C1 segment of cervical spinal cord (tissue), 14 donors: ENCODE measurements around the gene TBCD.
A peak's percentile ranks its signal among the peaks of the same experiment; 100 is the strongest.

Experiments
- DNase-seq, 14 donors: peaks; one replicate each; lab custom pipeline; 2025; lab: John Stamatoyannopoulos, UW

Gene TBCD

DNA sequence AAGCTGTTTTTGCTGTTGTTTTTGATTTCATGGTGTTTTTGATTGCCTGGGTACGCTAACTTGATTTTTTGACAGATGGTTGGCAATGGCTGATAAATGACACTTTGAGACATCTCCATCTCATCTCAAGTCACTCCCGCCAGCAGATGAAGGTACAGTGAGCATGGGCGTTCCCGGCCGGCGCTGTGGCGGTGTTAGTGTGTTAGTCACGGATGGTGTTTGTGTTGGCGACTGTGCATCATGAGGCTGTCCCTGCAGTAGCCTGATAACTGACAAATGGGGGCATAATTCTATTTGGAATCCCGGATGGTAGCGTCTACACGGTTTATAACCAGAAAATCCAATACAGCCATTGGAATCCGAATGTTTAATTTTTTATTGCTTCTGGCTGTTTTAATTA, 169.6 kb downstream of the TBCD start:
- no peak for DNase-seq

DNA sequence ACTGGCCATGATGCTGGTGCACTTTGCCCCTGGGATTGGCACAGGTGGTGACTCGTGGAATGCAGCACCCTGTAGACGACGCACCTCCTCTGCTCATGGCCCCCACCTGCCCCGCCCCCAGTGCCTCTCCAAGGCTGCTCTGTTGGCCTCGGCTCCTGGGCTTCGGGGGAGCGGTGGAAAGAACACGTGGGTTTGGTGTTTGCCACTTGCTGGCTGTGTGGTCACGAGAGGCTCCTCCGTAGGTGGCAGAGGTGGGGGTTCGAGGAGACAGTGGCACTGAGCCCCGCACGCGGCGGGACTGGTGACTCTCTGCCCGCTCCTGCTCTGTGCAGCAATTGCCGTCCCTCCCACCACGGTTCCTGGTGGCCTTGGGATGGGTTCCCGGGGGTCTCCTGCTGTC, 170.8 kb downstream of the TBCD start:
- DNase-seq = no peak

DNA sequence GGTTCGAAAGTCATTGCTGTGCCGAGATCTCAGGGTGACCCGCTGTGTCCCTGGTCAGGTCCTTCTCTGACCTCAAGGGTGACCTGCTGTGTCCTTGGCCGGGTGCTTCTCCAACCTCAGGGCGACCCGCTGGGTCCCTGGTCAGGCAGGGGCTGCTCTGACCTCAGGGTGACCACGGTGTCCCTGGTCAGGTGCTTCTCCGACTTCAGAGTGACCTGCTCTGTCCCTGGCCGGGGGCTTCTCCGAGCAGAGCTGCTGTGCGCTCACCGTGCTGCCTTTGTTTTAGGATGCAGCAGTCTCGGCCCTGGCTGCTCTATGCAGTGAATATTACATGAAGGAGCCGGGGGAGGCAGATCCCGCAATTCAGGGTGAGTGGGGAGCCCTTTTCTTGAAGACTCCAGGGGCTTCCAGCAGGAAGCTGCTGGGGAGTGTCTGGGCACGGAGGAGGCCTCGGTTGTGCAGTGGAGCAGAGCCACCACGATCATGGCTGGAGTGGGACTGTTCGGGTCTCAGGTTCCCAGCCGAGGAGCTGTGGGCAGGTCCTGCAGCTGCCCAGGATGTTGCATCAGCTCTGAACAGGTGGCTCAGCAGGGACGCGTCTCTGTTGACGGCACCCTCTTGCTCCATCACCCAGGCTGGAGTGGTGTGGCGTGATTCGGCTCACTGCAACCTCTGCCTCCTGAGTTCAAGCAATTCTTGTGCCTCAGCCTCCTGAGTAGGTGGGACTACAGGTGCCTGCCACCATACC, 171.7 kb downstream of the TBCD start:
- no peak for DNase-seq

DNA sequence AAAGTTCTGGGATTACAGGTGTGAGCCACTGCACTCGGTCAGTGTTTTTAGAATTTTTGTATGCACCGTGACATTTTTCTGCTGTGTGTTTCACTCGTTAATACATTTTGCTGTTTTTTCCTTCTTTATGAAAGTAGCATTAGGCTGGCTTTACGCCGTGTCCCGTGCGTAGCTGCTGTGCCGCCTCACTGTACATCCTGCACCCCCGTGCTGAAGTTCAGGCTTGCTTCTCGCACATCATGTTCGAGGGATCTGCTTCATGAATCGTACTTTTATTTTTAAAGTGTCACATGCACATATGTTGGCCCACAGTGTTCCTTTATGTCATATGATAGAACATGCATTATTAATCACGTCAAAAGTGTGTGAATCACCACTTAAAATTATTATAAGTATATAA, 172.3 kb downstream of the TBCD start:
- no peak for DNase-seq

DNA sequence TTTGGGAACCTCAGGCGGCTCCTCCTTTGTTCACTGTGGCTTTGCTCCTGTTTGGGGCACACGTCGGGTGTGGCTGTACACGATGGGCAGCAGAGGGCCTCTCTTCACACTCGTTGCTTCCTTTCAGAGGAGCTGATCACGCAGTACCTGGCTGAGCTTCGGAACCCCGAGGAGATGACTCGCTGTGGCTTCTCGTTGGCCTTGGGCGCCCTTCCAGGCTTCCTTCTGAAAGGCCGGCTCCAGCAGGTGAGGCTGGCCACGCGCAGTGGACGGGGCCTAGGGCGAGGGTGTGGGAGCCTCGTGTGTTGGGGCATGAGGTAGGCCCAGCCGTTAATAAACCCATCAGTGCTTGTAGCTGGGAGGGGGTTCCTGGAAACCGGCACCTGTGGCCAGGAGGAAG, 172.9 kb downstream of the TBCD start:
- no peak for DNase-seq

DNA sequence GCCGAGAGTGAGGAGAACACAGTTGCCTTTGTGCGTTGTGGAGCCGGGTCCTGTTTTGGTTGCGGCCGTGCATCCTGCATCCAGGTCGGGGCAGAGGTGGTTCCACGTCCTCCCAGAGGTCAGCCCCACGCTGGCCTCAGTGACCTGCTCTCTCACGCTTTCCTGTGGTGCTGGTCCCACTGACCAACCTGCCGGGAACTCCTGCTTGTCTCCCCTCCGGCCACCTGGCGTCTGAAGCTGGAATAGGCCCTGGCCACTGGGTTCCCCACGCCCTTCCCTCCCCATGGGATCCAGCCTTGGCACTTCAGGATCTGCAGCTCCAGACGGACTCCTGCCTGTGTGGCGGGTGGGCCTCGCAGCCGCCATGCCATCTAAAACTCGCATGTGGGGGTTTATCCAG, 173.5 kb downstream of the TBCD start:
- no peak for DNase-seq

DNA sequence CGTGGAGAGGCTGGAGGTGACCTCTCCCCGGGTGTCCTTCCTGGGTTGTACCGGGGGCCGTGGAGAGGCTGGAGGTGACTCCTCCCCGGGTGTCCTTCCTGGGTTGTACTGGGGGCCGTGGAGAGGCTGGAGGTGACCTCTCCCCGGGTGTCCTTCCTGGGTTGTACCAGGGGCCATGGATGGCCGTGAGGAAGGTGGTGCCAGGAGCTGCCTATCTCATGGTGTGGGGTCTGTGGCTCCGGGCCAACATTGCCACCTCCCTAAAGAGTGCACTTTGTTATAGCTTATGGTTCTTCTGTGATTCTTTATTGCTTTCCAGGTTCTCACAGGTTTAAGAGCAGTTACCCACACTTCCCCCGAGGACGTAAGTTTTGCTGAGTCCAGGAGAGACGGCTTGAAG, 174.2 kb downstream of the TBCD start:
- no peak for DNase-seq

DNA sequence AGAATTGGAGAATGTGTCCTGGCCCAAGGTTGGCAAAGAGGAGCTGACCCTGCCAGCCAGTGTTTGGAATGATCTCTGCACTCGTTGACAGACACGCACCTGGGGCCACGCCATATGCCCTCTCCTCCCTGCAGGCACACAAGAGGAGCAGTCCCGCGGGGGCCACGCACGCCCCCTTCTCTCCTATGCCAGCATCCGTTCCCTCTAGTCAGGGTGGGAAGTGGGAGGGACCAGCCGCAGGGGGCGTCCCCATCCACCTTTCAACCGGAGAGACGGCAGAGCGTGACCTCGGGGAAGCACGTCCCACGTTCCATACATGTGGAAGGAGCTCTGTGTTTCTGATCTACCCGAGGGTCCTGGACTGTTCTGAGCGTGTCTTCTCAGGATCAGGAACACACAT, 174.9 kb downstream of the TBCD start:
- DNase-seq = no peak

DNA sequence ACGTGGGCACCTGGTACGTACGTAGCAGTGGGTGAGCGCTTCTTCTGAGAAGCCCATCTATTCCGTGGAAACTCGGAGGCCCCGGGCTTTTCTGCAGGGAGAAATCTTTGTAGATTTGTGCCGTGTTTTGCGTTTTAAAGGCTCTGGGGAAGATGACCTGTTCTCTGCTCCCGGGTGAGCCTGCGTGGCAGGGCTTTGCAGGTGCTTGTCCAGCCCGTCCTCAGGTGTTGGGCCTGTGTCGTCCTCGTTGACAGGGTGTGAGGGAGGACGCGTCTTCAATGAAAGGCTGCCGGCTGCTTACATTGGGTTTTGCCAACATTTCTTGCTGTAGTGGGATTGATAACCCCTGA, 175.4 kb downstream of the TBCD start:
- no peak for DNase-seq

DNA sequence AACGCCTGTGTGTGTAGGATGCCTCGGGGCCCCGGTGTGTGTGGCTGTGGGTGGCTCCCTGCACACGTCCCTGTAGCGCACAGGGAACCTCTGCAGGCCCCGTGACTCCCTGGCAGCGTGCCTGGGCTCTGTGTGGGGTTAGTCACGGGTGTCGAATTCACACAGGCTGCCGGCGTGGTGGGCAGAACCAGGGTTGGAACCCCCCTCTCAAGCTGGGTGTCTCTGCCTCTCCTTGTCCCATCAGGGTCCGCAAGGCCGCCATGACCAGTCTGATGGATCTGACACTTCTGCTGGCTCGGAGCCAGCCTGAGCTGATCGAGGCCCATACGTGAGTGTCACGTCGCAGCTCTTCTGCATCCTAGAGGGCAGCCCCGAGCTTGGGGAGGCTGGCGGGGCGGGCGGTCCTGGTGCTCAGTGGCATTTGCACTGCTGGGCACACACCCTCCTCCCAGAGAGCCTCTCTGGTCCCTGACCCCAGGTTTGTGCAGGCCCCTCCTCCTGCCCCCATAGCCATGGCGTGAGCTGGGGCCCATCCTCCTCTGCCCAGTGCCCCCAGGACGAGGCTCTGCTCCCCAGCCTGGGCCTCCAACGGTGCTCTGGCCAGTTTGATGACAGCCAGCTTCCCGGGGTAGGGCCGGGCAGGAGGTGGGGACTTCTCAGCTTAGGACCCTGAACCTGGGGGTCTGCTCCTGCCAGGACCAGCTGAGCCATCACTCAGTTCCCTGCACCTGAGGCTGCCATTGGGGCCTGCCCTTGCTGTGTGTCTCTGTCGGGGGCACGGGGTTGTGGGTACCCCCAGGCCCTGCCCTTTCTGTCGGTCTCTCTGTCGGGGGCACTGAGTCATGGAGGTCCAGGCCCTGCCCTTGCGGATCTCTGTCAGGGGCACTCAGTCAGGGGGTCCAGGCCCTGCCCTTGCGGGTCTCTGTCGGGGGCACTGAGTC, 176.1 kb downstream of the TBCD start:
- no peak for DNase-seq

DNA sequence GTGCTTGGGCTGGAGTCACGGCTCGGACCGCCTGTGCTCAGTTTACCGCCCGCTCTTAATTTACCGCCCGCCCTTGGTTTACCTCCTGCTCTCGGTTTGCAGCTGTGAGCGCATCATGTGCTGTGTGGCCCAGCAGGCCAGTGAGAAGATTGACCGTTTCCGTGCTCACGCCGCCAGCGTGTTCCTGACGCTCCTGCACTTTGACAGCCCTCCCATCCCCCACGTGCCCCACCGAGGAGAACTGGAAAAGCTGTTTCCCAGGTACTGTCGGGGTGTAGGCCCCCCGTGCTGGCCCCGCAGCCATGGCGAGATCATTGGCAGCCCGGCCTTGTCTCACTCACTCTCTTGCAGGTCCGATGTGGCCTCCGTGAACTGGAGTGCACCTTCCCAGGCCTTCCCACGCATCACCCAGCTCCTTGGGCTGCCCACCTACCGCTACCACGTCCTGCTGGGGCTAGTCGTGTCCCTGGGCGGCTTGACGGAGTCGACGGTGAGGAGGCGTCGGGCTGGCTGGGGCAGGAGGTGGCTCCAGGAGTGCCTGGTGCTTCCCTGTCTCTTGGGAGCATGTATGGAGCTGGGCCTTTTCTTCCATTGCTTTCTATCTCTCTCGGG, 177.3 kb downstream of the TBCD start:
- DNase-seq = no peak

DNA sequence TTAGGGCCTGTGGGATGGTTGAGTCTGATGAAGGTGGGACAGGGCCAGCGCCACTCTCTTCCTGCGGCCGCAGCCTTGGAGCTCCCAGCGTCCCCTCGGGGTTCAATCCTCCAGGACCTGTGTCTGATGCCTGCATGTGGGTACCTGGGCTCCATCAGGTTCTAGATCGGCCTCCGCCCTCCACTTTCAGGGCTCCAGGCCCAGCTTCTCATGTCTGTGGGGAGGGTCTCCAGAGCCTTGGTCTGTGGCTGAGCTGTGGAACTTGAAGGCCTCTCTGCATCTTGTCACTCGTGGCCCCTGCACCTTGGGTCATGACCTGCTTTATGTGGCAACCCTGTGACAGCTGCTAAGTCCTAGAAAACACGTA, 177.8 kb downstream of the TBCD start:
- no peak for DNase-seq

DNA sequence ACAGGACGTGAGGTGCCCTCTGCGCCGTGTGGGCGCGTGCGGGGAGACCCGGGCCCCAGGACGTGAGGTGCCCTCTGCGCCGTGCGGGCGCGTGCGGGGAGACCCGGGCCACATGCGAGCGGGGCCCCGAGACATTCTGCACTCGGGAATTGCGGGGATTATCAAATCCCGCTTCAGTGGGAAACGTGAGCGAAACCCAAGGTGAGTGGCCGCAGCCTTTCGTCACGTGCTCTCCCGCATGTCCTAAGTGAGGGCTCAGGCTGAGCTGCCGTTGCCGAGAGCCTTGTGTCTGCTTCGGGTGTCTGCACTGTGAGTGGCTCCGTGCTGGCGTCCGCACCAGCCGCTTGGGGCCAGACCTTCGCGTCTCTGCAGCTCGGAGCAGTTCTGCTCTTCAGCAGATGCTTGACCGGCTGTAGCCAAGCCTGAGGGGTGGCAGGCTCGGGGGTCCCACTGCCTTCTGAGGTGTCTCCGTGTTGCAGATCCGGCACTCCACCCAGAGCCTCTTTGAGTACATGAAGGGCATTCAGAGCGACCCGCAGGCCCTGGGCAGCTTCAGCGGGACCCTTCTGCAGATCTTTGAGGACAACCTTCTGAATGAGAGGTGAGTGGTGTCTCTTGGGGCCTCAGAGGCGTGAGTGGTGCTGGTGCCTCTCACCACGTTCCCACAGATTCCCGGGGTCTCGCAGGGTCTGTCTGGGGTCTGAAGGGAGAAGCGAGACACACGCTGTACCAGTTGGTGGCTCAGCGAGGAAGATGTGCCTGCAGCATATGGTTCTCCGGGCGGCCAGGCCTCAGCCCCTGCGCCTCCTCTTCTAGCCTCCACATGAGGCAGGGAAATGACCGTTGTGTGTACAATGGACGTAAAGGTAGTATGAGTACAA, 178.4 kb downstream of the TBCD start:
- no peak for DNase-seq

DNA sequence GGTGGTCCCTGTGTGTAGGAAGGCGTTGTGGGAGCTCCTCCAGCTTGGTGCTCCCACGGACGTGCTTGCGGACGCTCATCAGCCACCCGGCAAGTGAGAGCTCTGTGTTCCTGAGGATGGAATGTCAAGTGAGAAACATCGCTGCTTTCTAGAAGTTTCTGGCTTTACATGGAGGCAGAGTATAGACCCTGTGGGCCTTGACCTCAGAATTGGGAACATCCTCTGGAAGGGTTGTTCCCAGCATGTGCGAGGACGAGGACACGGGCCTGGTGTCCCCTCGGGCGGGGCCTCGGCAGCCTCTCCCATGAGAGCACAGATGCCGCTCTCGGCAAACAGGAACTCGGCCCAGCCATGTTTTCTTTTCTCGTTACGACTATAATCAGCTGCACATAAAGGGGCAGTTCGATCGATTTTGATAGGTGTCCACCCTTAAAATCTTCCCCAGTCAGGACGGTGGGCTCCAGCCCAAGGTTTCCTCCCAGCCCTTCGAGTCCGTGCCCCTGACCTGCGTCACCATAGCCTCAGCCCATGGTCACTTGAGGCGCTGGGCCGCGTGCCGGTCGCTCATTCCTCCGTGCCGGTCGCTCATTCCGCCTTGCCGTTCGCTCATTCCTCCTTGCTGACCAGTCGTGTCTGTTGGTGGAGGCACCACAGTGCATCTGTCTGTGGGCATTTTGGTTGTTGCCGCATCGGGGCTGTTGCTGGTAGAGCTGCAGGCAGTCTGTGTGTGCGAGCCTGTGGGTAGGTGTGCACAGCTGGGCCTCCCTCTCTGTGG, 179.2 kb downstream of the TBCD start:
- no peak for DNase-seq

DNA sequence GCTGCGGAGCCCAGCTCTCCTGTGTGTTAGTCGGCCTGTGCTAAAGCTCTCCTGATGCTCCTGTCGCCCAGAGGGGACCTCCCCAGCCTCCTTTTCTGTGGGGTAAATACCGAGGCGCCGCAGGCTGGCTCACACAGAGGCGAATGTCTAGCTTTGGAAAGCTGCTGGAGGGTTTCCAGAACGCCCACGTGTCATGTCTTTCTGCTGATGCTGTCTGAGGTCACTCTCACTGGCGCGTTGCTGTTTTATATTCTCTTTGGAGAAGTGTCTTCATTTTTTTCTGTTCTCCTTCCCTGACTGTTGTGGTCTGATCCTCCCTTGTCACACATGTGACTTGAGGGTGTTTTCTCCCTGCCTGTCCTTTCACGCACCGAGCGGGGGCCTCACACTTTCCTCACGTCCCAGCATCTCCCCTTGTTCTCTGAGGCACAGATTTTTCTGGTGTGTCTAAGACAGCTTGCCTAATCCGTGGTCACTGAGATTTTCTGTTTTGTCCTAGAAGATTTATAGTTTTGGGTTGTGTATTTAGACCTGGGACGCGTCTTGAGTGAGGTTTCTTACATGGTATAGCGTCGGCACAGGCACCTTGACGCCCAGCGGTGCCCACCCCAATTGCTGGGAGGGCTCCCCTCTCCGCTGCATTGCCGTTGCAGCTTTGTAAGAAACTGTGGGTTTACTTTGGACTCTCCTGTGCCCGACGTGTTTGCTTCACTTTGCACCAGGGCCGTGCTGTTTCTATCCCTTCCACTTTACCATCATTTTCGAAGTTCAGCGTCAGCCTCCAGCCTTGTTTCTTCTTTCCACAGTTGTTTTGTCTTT, 180.0 kb downstream of the TBCD start:
- peak in 7 of 14 donors; percentile 9 to 39 (median 16) for DNase-seq

DNA sequence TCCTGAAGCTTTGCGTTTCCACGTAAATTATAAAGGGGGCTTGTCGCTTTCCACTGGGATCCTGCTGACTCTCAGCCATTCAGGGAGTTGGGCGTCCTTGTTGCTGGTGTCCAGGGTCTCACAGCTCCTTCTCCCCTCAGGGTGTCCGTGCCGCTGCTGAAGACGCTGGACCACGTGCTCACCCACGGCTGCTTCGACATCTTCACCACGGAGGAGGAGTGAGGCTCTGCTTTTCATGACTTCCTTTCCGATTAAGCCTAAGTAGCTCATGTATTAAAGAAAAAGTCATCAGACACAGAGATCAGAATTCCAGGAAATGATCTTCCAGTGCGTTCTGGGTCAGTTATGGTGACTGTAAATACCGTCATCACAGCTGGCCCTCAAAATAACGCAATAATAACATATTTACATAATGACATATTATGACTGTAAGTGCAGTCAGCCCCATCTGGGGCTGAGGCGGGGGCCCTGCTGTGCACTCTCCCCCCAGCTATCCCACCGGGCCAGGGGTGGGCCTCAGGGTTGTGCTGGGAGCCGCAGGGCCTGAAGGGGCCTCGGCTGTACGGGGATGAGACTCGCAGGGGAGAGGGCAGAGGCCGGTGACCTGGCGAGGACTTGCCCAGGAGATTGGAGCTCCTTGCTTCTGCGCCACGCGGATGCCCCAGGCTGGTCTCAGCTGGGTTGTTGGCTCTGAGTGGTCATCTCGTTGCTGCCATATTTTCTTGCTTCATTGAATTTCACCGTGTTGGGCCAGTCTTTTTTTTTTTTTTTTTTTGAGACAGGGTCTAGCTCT, 180.8 kb downstream of the TBCD start:
- DNase-seq = no peak

DNA sequence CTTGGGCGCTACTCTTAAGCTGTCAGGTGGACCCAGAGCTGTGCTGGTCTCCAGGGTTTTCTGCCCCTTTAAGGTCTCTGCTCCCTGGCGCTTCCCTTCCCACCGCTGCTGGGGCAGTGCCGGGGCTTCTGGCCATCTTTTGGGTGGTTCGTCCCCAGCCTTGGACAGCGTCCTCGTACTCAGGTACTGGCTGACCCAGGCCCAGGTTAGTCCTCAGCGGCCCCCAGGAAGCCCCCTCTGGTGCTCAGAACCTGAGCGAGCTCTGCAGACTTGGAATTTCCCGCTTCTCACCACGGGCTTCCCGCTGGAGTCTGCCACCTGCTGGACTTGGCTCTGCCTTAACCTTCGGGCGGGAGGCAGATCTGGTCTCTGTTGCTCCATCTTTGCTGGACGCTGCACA, 182.0 kb downstream of the TBCD start:
- DNase-seq = peak in 1 of 14 donors; percentile 31

DNA sequence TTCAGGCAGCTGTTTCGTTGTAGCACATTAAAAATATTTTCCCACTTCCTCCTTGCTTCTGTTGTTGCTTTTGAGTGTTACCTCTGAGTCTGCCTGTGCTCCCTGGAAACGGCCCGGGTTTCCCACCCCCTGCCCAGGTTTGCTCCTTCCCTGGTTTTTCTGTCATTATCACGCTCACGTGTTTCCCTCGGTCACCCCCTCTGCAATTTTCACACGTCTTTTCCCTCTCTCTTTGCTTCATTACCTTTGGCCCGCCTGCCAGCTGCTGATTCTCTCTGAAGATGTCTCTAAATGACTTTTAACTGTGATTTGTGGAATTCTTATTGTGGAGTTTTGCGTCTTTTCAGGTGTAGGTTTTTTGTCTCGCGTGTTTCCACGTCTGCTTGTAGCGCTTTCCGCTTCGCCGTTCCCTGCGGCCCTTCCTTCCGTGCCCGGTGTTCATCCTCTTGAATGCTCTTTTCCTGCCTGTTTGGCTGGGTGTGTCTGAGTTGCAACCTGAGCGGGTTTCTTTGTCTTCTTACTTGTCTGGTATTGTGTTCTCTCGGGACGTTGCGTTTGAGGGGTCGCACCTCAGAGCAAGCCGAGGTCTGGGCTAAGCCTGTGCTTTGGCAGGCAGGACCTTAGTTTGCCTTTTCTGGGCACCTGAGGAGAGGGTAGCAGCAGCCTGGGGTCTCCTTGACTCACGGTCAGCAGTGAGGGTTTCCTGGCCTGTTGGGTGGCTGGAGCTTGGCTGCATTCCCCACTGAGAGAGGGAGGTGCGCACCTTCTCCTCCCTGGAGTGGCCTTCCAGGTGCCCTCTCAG, 184.3 kb downstream of the TBCD start:
- no peak for DNase-seq
